CD4-positive, alpha-beta T cell treated with Interleukin-2 at 100 ng/mL for 4 hours (primary cell): Measurements from ENCODE around the gene PICALM.
"Not testable (repeated sequence)": the region's sequence is repeated elsewhere in the genome, so short reads cannot be mapped to it uniquely, and the experiment has no call there.

Experiments used
- DNase-seq: peaks from one replicate; pipeline ENCODE4 v3.0.0-alpha.2; 2020; ENCODE audit warnings: low spot score

PICALM gene

GRCh38 chr11:86068951-86069407 is at the start of gene PICALM:
Gene PICALM (minus strand): TSS chr11:86069084. CDS start chr11:86068780, 304 bp downstream.
- peak; percentile 97 for DNase-seq

GRCh38 chr11:86118253-86118652 is 49.4 kb upstream of the PICALM start:
- no peak for DNase-seq

GRCh38 chr11:86117712-86118063 is 48.8 kb upstream of the PICALM start:
- DNase-seq = no peak

GRCh38 chr11:86117001-86117711 is 48.3 kb upstream of the PICALM start:
- no peak for DNase-seq

- DNase-seq = peak; percentile 63
Measured at GRCh38 chr11:86116386-86116726, 47.5 kb upstream of the PICALM start.

GRCh38 chr11:86115542-86116385 is 46.9 kb upstream of the PICALM start:
- DNase-seq = no peak

- no peak for DNase-seq
Measured at GRCh38 chr11:86108890-86109638, 40.2 kb upstream of the PICALM start.

- no peak for DNase-seq
Measured at GRCh38 chr11:86108191-86108590, 39.3 kb upstream of the PICALM start.

GRCh38 chr11:86106916-86107315 is 38.0 kb upstream of the PICALM start:
- DNase-seq = no peak

- DNase-seq = not testable (repeated sequence)
Measured at GRCh38 chr11:86106031-86106430, 37.1 kb upstream of the PICALM start.

- not testable (repeated sequence) for DNase-seq
Measured at GRCh38 chr11:86105601-86106000, 36.7 kb upstream of the PICALM start.

GRCh38 chr11:86103808-86104207 is 34.9 kb upstream of the PICALM start:
- DNase-seq = no peak

GRCh38 chr11:86101941-86102407 is 33.1 kb upstream of the PICALM start:
- no peak for DNase-seq

GRCh38 chr11:86101493-86101892 is 32.6 kb upstream of the PICALM start:
- no peak for DNase-seq

- DNase-seq = no peak
Measured at GRCh38 chr11:86099874-86100273, 31.0 kb upstream of the PICALM start.

- DNase-seq = no peak
Measured at GRCh38 chr11:86097980-86098379, 29.1 kb upstream of the PICALM start.

- no peak for DNase-seq
Measured at GRCh38 chr11:86091566-86091965, 22.7 kb upstream of the PICALM start.

- no peak for DNase-seq
Measured at GRCh38 chr11:86091086-86091485, 22.2 kb upstream of the PICALM start.

GRCh38 chr11:86089659-86090058 is 20.8 kb upstream of the PICALM start:
- no peak for DNase-seq

GRCh38 chr11:86087688-86088087 is 18.8 kb upstream of the PICALM start:
- DNase-seq = not testable (repeated sequence)

GRCh38 chr11:86087256-86087655 is 18.4 kb upstream of the PICALM start:
- no peak for DNase-seq

GRCh38 chr11:86081455-86081854 is 12.6 kb upstream of the PICALM start:
- no peak for DNase-seq

- no peak for DNase-seq
Measured at GRCh38 chr11:86079421-86079820, 10.5 kb upstream of the PICALM start.
